ENCODE measurements around the gene EML6.

DNA sequence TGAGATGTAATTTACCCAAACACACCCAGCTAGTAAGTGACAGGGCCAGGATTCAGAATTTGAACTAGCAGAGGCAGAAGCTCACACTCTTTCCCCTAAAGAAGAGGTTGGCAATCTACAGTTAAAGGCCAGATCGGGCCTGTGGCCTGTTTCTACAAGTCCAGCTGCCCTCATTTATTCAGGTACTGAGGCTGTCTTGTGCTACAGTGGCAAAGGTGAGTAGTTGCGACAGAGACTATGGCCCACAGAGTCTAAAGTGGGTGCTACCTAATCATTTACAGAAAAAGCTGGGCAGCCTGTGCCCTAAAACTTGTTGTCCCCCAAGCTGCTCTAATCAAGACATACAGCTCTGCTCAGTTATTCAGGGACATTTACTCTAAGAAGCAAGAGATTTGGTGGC lies 240.0 kb downstream of the EML6 start:
- TF ChIP-seq EZH2phosphoT487 (IDR thresholded peaks at IDR 0.05; ENCODE audit: low read depth) (no peak), CTCF (IDR thresholded peaks at IDR 0.05; ENCODE audit: low read depth, low read length) (no peak)
